GM10266 (cell line): ENCODE measurements around the gene ABHD1.
A peak's percentile ranks its signal among the peaks of the same experiment; 100 is the strongest.

Experiments
- DNase-seq: peaks from one replicate; pipeline ENCODE4 v3.0.0; 2012; ENCODE audit errors: extremely low spot score
- TF ChIP-seq, protein P1 (sequence below): IDR thresholded peaks from 2 replicates; pipeline ENCODE4 v1.5.1; 2012; ENCODE audit warnings: mild to moderate bottlenecking, low read depth; ENCODE audit not compliant: control insufficient read depth, insufficient read depth; ENCODE audit errors: missing control alignments

Gene ABHD1

DNA sequence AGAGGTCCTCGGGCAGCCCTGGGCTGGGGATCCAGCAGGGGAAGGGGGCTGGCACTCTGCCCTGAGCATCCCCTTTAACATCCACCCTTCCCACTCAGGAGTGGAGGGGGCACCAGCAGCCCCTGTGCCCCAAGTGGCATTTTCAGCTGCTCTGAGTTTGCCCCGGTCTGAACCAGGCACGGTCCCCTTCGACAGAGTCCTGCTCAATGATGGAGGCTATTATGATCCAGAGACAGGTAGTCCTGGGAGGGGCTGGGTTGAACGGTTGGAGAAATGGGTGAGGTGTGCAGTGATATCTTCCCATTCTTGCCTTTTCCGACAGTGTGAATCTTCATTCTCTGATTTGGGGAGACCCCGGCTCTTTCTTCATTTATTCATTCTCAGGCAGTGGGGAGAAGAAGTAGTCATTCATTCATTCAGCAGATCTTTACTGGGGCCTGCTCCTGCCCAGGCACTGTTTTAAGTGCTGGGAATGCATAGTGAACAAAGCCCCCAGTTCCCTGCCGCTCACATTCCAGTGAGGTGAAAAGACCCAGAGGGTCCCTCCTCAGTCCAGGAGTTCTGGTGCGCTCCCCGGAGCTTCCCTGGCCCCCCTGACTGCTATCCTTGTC is 38.4 kb upstream of the ABHD1 start:
- TF ChIP-seq, protein P1, sequence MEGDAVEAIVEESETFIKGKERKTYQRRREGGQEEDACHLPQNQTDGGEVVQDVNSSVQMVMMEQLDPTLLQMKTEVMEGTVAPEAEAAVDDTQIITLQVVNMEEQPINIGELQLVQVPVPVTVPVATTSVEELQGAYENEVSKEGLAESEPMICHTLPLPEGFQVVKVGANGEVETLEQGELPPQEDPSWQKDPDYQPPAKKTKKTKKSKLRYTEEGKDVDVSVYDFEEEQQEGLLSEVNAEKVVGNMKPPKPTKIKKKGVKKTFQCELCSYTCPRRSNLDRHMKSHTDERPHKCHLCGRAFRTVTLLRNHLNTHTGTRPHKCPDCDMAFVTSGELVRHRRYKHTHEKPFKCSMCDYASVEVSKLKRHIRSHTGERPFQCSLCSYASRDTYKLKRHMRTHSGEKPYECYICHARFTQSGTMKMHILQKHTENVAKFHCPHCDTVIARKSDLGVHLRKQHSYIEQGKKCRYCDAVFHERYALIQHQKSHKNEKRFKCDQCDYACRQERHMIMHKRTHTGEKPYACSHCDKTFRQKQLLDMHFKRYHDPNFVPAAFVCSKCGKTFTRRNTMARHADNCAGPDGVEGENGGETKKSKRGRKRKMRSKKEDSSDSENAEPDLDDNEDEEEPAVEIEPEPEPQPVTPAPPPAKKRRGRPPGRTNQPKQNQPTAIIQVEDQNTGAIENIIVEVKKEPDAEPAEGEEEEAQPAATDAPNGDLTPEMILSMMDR: no peak

DNA sequence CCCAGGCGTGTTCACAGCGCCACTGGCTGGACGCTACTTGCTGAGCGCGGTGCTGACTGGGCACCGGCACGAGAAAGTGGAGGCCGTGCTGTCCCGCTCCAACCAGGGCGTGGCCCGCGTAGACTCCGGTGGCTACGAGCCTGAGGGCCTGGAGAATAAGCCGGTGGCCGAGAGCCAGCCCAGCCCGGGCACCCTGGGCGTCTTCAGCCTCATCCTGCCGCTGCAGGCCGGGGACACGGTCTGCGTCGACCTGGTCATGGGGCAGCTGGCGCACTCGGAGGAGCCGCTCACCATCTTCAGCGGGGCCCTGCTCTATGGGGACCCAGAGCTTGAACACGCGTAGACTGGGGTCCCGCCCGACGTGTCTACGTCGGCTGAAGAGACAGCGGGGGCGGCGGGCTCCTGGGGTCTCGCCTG is 37.9 kb upstream of the ABHD1 start:
- DNase-seq: peak; percentile 52

More for the DNA sequence above, 38.4 kb upstream of the ABHD1 start:
- no peak for DNase-seq

DNA sequence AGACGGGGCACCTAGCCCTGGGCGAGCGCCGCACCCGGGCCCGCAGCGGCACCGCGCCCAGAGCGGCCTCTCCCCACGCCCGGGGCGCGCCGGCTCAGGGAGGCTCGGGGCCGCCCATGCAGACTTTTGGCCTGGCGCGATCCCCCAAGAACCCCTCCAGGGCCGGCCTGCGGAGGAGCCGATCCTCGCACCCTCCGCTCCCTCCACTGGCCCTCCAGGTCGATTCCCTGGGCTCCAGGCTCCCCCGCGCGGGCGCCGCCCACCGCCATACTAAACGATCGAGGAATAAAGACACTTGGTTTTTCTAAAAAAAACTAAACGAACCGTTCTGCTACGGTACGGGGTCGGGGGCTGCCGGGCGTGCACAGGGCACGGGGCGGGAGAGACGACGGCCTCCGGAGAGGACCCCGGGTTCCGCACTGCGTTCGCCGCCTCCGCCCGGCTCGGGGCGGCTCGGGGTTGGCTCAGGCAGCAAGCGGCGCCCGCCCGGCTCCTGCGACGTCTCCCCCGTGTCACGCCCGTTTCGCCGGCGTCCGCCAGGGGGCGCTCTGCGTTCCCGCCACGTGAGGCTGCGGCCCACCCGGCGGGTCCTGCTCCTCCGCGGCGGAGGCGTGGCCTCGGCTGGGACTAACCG is 37.4 kb upstream of the ABHD1 start:
- DNase-seq: peak; percentile 100

More for the DNA sequence above, 37.9 kb upstream of the ABHD1 start:
- TF ChIP-seq, protein P1: peak; percentile 63

DNA sequence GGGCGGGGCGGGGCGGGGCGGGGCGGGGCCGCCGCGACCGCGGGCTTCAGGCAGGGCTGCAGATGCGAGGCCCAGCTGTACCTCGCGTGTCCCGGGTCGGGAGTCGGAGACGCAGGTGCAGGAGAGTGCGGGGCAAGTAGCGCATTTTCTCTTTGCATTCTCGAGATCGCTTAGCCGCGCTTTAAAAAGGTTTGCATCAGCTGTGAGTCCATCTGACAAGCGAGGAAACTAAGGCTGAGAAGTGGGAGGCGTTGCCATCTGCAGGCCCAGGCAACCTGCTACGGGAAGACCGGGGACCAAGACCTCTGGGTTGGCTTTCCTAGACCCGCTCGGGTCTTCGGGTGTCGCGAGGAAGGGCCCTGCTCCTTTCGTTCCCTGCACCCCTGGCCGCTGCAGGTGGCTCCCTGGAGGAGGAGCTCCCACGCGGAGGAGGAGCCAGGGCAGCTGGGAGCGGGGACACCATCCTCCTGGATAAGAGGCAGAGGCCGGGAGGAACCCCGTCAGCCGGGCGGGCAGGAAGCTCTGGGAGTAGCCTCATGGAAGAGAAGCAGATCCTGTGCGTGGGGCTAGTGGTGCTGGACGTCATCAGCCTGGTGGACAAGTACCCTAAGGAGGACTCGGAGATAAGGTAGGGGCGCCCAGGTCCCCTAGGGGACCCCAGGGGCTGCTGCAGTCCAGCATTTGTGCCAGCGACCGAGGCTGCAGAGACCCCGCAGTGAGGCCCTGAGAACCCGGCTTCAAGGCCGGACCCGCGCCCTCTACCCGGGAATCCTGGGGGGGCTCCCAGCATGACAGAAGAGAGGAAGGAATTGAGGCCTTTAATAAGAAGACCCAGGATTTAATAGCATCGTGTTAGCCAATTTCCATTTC is 36.7 kb upstream of the ABHD1 start, which contains the start of gene KHK:
KHK (plus strand) TSS at position 49 of the 870 bp plus-strand sequence; CDS start at position 537, 488 bp downstream.
- TF ChIP-seq, protein P1: no peak

More for the DNA sequence above, 37.4 kb upstream of the ABHD1 start:
- TF ChIP-seq, protein P1: peak; percentile 99

DNA sequence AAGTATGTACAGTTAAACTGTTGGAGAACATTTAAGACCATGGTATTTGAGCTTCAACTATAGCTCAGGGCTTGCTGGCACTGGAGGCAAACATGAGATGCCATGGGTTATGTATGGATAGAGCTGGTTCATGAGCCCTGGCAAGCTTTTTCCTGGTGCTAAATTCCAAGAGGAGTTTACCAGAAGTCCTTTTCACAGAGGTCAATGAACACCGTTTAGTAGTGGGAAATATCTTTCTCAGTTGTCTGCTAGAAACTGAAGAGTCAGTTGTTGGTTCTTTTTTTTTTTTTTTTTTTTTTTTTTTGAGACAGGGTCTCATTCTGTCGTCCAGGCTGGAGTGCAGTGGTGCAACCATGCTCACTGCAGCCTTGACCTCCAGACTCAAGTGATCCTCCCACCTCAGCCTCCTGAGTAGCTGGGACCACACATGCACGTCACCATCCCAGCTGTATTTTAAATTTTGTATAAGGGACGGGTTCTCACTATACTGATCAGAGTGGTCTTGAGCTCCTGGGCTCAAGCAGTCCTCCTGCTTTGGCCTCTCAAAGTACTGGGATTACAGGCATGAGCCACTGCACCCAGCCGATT is 35.7 kb upstream of the ABHD1 start:
- no peak for DNase-seq
- TF ChIP-seq, protein P1: no peak

More for the DNA sequence above, 36.7 kb upstream of the ABHD1 start, which contains the start of gene KHK:
- DNase-seq: peak; percentile 50

DNA sequence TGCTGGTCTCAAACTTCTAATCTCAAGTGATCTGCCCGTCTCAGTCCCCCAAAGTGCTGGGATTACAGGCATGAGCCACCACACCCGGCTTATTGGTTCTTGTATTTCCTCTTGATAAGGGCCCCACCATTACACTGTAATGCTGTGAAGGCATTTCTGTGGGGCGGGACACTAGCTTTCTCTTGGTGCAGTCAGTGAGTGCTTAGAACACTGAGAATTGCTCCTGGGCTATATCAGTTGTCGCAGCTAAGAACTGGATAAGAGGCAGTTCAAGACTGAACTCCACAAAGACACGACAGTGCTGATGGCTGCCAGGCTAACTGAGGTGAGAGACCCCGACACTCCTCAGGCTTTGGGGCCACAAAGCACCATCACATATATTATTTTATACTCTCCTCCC is 35.0 kb upstream of the ABHD1 start:
- DNase-seq: no peak
- TF ChIP-seq, protein P1: no peak
